GM18873 (cell line): ENCODE measurements around the gene PLPPR5.

Source experiments
- ATAC-seq: cut with Tn5 transposase; IDR thresholded peaks from one replicate; pipeline ENCODE4 v1.9.1; 2021; ENCODE audit warnings: mild to moderate bottlenecking, moderate library complexity, moderate number of reproducible peaks; ENCODE audit not compliant: unreplicated experiment, low FRiP score

PLPPR5 gene

DNA sequence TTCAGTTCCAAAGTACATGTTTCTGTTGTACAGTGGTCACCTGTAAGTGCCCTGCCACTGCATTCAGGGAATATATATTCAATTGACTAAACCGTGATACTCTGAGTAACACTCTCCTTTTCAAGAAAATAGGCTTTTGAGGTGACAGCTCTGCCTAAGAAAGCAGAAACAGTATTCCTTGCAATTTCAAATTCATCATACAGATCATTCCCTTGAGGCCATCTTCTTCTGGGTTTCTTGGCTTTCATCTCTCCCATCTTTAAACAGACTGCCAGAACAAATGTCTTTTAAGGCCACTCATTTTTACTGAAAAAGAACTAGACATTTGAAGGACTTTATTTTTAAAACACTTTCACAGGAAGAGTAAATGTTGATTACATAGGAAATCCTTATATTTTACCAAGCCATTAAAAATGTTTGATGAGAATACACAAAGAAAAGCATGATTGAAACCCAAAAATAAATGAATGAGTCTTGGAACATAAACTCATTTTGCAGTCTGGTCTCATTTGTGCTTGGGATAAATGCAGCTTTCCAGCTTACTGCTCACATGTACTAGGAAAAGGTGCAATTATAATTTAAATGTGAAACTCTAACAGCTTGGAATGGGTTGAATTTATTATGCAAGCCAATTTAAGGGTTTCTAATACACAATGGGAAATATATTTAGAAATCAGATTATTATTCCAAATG, 34.7 kb downstream of the PLPPR5 start:
- no peak for ATAC-seq

DNA sequence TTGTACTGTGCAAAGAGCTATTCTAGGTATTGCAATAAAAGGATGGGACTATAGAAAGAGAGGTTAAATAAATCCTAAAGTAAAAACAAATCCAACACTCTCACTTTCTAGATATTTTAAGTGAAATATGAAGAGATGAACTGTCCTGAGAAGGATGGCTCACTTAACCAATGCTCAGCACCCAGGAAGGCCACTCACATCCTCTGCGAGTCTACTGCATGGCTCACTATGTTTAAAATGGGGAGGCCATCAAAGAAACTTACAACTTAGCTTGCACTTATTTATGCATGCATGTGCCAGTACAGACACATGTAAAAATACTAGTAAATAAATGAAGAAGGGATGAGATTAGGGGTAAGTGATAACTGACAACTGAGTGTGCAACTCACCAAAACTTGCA, 37.5 kb downstream of the PLPPR5 start:
- ATAC-seq = no peak

DNA sequence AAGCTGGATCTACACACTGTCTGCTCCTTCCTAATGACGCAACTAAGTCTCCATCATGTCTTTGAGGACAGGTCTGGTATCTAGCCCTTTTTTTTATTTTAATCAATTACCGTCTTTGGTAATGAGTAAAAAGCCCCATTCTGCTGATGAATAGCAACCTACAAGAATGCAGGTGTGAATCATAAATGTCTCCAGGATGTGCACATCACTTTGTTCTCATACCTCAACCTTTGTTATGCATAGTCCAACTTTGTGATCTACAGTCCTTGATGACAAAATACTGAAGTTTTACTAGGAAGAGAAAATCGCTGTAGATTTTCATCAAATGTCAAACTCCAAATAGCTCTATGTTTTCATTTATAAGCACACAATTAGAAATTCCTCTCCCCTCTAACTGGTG, 39.3 kb downstream of the PLPPR5 start:
- no peak for ATAC-seq

DNA sequence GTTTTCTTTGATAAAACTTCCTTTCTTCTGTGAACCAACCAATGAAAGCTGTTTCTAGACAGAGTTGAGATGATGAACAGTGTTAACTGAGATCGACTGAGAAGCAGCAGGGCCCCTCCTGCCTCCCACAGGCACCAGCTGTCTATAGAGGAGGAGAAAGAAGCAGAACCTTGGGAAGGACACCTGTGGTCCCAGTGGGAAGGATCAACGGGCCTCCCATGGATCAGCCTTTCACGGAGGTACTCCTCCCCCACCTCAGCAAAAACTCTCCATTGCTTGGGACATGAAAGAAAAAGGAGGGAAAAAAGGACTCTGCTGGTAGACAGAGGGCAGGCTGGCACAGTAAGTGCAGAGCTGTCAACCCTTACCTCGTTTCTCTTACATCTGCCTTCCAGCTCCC, 40.5 kb downstream of the PLPPR5 start:
- ATAC-seq = no peak

DNA sequence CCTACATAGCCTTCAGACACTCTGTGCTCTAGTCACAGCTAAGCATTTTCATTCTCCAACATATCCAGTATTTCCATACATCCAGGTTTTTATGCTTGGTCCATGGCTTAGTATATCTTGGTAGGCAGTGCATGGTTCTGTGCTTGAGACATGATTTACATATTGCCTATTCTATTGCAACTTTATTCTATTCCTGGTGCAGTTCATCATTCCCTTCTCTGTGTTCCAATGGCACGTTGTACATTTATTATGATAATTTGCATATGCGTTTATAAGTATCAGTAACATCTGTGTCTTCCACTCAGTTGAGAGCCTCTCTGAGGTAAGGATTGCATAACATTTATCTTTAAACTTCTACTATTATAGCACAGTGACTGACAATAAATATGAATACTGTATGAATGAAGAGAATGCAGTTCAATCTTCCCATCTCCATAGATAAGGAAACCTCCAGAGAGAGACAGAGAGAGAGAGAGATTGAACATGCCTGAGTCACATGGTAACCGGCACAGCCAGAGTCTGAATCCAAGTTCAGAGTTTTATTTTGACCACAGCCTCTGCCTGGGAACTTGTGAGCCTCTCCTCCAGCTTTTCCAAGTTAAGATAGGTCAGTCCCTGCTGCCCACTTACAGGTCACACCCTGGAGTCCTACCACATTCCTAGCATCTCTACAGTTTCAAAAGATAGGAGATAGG, 41.5 kb downstream of the PLPPR5 start:
- ATAC-seq = no peak

DNA sequence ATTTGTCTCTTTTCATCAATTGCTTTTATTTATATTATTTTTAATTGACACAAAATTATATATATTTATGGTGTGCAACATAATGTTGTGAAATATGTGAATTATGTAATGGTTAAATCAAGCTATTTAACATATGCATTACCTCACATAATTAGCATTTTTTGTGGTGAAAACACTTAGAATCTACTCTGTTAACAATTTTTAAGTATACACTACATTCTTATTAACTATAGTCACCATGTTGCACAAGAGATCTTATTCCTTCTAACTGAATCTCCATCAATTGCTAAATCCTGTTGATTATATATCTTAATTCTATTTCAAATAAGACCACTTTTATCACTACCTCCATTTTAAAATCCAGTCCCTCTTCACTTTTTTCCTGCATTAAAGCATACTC, 42.5 kb downstream of the PLPPR5 start:
- no peak for ATAC-seq

DNA sequence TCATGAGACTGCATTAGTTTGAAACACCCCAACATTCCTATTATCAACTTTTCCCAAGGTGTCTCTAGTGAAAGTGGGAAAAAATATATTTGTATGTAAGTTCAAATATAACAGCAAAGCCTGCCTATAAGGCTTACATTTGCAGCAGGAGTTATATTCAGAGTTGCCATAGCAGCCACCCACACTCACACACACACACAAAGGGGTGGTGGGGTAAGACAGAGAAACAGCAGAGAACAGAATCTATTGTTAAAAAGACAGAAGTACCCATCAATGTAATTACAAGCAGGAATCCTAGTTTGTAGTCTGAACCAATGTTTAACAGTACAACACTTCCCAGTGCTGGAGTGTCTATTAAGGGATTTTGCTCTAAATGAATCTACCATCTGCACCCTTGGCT, 55.0 kb downstream of the PLPPR5 start:
- no peak for ATAC-seq

DNA sequence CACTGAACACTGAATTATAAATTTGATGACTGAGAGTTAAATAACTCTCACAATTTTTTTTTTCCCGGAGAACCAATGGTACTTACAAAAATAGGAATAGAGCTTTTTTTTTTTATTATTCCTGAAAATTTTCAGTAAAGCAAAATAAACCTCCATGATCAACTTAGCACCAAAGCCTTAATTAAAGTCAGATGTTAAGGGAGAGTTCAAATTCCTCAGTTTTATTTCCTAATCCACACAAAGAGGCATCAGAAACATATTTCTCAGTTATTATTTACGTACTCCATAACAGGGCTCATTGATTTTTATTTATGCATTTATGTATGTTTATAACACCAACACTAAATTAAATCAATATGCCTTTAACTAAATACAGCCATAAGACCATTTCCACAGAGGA, 55.5 kb downstream of the PLPPR5 start:
- ATAC-seq = no peak

DNA sequence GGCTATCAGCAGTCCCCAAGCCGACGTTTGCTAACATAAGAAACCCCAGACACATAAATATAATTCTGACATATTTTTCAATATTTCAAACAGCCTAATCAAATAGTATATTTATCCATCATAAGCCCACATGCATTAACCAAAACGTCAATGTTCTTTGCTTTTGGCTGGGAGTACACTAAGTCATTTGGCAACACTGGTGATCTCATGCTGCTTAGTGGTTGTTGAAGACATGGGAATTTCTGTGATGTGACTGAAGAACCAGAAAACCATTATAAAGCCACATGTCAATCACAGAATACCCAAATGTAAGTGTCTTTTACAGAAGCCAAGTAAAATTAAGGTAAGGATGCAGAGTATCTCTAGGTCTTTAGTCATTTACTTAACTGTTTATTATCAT, 57.6 kb downstream of the PLPPR5 start:
- ATAC-seq = no peak

DNA sequence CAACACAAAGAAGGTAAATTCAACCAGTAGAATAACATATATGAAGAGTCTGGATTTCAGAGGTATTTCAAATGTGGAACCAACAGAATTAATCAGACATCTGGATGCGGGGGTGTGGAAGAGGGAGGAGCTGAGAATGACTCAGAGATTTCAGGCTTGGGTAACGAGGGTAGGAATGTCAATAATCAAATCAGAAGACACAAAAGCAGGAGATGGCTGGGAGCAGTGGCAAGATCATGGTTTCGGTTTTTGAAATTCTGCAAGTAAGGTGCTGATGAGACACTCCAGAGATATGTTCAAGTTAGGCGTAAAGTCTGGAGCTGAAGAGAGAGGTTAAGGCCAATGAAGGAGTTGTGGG, 64.0 kb downstream of the PLPPR5 start:
- ATAC-seq = no peak

DNA sequence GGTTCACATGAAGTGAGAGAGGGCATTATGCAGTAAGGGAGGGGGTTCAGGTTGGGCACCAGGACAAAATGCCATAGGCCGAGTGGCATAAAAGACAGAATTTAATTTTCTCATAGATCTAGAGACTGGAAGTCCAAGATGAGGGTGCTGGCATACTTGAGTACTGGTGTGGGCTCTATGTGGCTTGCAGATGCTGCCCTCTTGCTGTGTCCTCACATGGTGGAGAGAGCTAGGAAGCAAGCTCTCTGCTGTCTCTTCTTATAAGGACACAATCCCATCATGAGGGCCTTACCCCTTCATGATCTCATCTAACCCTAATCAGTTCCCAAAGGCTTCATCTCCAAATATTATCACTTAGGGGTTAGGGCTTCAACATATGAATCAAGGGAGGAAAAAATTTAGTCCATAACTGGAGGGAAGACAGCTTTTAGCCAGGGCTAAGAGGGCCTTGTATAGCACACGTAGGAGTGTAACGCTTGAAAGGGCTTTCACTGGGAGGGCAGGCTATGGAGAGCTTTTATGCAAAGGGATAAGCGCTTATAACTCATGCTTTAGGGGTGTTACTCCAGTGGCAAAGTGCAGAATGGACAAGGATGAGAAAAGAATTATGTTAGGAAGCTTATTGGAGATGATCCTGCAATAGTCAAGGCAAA, 64.5 kb downstream of the PLPPR5 start:
- no peak for ATAC-seq

DNA sequence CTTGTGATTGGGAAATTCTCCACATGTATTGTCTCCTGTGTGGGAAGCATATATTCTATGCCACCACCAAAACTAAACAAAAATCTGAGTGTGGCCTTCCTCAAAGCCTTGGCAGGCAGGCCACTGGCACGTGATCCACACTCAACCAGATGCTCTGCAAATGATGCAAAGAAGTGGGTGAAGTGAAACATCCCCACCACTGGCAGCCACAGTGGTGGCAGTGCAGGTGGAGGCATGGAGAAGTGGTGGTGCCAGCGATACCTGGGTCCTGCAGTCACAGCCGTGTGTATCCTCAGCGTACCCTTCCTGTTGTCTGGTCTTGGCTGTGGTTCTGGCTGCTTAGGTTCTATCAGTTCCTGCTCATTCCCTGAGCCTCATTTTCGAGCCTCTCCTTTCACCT, 65.2 kb downstream of the PLPPR5 start:
- ATAC-seq = no peak

DNA sequence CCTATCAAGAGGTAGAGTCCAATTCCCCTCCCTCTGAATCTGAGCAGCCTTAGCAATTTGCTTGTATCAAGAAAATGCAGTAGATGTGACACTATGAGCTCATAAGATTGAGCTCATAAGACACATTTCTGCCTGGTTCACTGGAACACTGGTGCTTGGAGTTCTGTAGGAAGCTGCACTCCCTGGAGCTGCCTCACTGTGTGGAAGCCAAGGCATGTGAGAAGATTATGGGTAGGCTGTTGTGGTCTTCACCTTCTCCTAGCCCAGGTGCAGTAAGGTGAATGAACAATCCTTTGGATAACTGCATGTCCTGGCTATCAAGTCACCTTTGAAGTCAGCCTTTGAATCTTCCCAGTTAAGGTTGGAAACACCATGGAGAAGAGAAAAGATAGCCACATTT, 67.3 kb downstream of the PLPPR5 start:
- no peak for ATAC-seq

DNA sequence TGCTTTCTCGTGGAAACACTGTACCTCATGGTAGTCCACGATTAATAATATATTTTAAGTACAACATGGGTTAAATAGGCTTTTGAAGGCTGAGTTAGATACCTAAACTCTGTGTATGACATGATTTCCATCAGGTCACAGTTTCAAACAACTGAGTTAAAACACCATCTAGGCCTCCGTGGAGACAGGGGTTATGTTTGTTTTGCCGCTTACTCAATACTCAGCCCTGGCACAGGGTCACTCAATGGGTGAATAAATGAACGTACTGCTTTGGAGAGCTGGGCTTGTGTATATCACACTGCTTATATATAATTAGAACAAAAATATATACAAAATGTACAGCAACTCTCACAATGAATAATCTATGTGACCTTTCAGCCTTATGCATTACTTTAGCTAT, 72.5 kb downstream of the PLPPR5 start:
- no peak for ATAC-seq

DNA sequence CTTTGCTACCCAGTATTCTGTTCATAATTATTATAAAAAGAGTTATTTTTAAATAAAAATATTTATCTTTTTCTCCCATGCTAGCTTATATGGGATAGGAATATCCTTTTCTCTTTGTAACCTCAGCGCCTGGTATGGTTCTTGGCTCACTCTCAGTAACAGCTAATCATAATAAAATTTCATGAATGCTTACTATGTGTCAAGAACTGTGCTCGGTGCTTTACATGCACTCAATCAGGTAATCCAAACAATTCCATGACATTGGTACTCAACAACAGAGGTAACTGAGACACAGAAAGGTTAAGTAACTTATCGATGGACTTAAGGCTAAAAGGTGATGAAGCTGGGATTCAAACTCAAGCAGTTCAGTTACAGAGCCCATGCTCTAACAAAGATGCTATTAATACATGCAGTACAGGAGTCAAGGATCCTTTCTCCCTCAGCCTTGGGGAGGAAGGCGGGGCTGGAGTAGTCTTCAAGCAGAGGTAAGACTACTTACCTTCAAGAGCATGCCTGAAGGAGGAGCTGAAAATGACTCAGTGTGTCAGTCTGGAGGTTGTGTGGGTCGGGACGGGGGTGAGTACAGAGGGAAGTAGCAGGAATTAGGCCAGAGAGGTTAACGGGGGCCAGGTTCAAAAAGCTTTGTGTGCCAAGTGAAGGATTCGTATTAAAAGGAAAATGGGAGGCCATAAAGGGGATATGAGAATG, 73.4 kb downstream of the PLPPR5 start:
- no peak for ATAC-seq

DNA sequence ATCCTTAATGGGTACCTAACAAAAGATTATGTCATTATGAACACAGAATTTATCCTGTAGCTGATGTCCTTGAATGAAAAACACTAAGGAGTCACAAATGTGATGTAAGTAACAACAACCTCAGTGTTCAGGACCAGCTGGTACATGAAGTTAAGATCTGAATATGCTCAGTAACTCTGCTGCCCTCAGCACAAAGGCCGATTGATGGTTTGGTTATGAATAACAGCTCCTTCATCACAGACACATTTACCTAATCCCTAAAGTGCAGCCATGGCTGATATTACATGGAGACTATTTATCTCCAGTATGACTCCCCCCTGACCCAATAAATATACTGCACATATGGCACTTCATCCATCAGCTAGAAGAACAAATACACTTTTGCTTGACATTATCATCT, 75.2 kb downstream of the PLPPR5 start:
- no peak for ATAC-seq

DNA sequence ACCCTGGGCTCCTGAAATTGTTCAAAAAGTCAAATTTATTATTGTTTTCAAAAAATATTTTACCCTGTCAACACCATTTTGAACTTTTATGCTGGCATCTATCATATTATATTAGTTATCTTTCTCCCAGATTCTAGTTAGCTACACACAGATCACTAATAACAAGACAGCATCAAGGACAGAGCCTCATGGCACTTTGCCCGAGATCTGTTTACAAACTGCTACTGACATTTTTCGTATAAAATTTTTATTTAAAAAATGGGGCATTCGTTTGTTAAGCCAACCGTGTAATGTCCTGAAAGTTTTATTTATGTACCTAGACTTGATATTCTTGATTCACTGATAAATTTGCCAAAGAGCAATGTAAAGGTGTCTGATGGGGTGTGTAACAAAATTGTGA, 78.1 kb downstream of the PLPPR5 start:
- ATAC-seq = no peak

DNA sequence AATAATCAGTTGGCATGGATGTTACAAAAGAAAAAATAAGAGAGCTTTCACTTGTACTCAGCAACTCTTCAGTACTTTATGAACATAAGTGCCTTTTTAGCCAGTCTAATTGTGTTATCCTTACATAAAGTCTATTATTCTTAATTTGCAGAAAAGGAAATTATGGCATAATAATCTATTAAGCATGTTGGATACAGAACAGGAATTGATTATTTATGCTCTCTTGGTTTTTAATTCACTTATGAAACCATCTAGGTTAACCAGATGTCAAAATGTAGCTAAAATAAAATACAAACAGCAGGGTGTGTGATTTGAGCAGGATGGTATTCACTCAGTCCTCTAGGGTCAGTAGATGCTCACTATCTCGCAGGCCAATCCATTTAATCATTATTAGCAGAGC, 79.7 kb downstream of the PLPPR5 start:
- no peak for ATAC-seq

DNA sequence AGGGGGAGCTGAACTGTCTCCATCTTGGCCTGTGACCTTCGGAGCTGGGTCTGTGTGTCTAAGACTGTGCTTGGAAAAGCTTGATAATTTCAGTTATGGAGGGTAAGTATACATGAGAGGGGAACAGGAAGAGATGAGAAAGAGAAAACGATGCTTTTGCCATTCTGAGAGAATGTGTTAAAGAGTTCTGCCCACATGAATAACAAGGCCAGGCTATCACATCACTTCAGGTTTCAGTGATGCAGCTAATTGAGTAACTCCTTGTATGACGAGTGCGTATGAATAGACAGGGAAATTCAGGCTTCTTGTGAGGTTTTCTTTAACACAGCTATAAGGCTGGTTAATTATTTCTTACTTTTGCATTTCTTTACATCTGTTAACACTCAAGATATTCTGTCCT, 81.0 kb downstream of the PLPPR5 start:
- ATAC-seq = no peak

DNA sequence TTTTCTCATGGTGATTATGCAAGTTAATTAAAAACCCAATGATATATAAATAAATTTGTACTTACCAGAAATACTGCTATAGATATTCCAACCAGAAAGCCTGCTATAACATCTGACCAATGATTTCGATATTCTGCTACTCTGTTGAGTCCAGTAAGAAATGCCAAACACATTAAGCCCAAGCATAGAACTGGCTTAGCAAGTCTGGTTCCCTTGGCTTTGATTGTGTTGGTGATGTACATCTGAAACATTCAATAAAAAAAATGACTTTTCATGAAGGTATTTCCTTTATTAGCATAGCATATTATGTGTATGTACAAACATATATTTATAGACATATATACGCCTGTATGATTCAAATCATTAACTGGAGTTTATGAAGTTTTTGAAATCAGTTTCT, 82.8 kb downstream of the PLPPR5 start:
- ATAC-seq = no peak

DNA sequence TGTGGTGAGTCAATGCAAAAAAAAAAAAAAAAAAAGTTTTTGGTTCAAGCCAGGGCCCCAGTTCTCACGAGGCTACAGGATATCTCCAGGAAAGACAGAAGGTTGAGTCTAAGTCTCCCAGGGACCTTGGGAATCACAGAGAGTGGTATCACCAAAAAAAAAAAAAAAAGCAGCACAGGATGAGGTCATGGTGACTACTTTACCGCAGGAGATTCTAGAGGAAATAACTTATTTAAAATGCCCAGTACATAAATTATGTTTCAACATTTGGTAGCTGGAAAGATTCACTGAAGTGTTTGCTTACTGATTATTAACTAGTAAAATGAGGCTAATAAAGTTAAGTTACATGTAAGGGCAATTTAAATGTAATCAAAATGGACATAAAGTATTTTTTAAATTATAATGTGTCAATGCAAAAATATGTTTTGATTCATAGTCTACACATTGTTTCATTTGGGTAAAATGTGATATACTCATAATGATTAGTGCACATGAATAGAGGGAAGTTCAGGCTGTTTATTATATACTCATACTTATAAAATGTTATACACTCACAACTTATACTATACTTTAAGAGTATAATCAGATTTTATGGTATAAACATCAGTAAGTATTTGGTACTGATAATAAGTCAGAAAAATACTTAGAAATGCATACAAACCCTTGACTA, 84.1 kb downstream of the PLPPR5 start:
- ATAC-seq = no peak
